ENCODE data around the gene TRABD2B.

TRABD2B gene

GRCh38 chr1:47834326-47834725 lies 162.9 kb downstream of the TRABD2B start:
- peaks cover 26% of the 10 kb centered on the region for H3K36me3 Mint-ChIP-seq (ENCODE audit: low read depth)
- H3K4me3 Mint-ChIP-seq, result no peak overlapping the region
- H3K27ac Mint-ChIP-seq, result no peak overlapping the region
- TF ChIP-seq CTCF (IDR thresholded peaks at IDR 0.05; ENCODE audit: unreplicated experiment in 3 of 3), result no peak
- peaks cover 27% of the 10 kb centered on the region for H3K27me3 Mint-ChIP-seq (ENCODE audit: low read depth)
- peaks cover 33% of the 10 kb centered on the region for H3K4me1 Mint-ChIP-seq
- peaks cover 12% of the 10 kb centered on the region for H3K9me3 Mint-ChIP-seq

GRCh38 chr1:47830641-47831333 lies 166.4 kb downstream of the TRABD2B start:
- H3K4me3 Mint-ChIP-seq, result peak overlapping the region in 1 of 3 experiments; percentile 20
- peak overlapping the region; percentile 70 to 80 (median 80) for H3K27ac Mint-ChIP-seq
- H3K4me1 Mint-ChIP-seq, result peaks cover 51% of the 10 kb centered on the region
- H3K27me3 Mint-ChIP-seq (ENCODE audit: low read depth), result peaks cover 25% of the 10 kb centered on the region
- peaks cover 12% of the 10 kb centered on the region for H3K36me3 Mint-ChIP-seq (ENCODE audit: low read depth)
- peaks cover 11% of the 10 kb centered on the region for H3K9me3 Mint-ChIP-seq
- TF ChIP-seq CTCF (IDR thresholded peaks at IDR 0.05; ENCODE audit: unreplicated experiment in 3 of 3), result no peak

GRCh38 chr1:47830021-47830420 lies 167.2 kb downstream of the TRABD2B start:
- TF ChIP-seq CTCF (IDR thresholded peaks at IDR 0.05; ENCODE audit: unreplicated experiment in 3 of 3), result no peak
- Mint-ChIP-seq H3K27ac (peak overlapping the region; percentile 70 to 80 (median 80)), H3K4me1 (peaks cover 58% of the 10 kb centered on the region)

GRCh38 chr1:47828978-47829377 lies 168.2 kb downstream of the TRABD2B start:
- Mint-ChIP-seq H3K4me3 (no peak overlapping the region), H3K36me3 (ENCODE audit: low read depth) (peaks cover 3% of the 10 kb centered on the region), H3K27me3 (ENCODE audit: low read depth) (peaks cover 25% of the 10 kb centered on the region), H3K9me3 (peaks cover 3% of the 10 kb centered on the region), H3K27ac (peak overlapping the region; percentile 44 to 83 (median 80)), H3K4me1 (peaks cover 67% of the 10 kb centered on the region)
- TF ChIP-seq CTCF (IDR thresholded peaks at IDR 0.05; ENCODE audit: unreplicated experiment in 3 of 3), result no peak

More at GRCh38 chr1:47830021-47830420, 167.2 kb downstream of the TRABD2B start:
- H3K27me3 Mint-ChIP-seq (ENCODE audit: low read depth), result peaks cover 25% of the 10 kb centered on the region
- H3K9me3 Mint-ChIP-seq, result peaks cover 4% of the 10 kb centered on the region
- peaks cover 4% of the 10 kb centered on the region for H3K36me3 Mint-ChIP-seq (ENCODE audit: low read depth)
- H3K4me3 Mint-ChIP-seq, result no peak overlapping the region

GRCh38 chr1:47827109-47827508 lies 170.1 kb downstream of the TRABD2B start:
- H3K27ac Mint-ChIP-seq, result peak overlapping the region; percentile 77 to 86 (median 78)
- H3K36me3 Mint-ChIP-seq (ENCODE audit: low read depth), result no peaks in the 10 kb centered on the region
- no peaks in the 10 kb centered on the region for H3K9me3 Mint-ChIP-seq
- H3K4me1 Mint-ChIP-seq, result peaks cover 78% of the 10 kb centered on the region
- H3K4me3 Mint-ChIP-seq, result no peak overlapping the region
- TF ChIP-seq CTCF (IDR thresholded peaks at IDR 0.05; ENCODE audit: unreplicated experiment in 3 of 3), result no peak
- peaks cover 16% of the 10 kb centered on the region for H3K27me3 Mint-ChIP-seq (ENCODE audit: low read depth)

- Mint-ChIP-seq H3K27me3 (ENCODE audit: low read depth) (peaks cover 16% of the 10 kb centered on the region), H3K4me1 (peaks cover 74% of the 10 kb centered on the region), H3K4me3 (no peak overlapping the region), H3K36me3 (ENCODE audit: low read depth) (no peaks in the 10 kb centered on the region), H3K27ac (peak overlapping the region; percentile 70 to 93 (median 87)), H3K9me3 (no peaks in the 10 kb centered on the region)
- TF ChIP-seq CTCF (IDR thresholded peaks at IDR 0.05; ENCODE audit: unreplicated experiment in 3 of 3), result no peak
Observed at GRCh38 chr1:47824716-47825115, 172.5 kb downstream of the TRABD2B start.

Data from nephron (organoid).